Natural killer cell (primary cell): ENCODE measurements around the gene AP1G2. TPM values are rescaled to one million over a fixed set of nuclear protein-coding genes. Genes with fewer than 3 reads are reported as not detected.

Experiments used
- ATAC-seq, 3 donors: fragments of 150-1000 bp in 2 of 3; fragments of 200-7000 bp in 1 of 3; cut with Tn5 transposase; 1 replicate in 1 of 3; 2 replicates in 2 of 3; pipeline ENCODE4 v1.10.0; 2021; ENCODE audit warnings: mild to moderate bottlenecking in 2 of 3, moderate library complexity in 2 of 3
- DNase-seq, 2 donors: peaks; one replicate each; pipeline versions ENCODE4 v3.0.0 to v3.0.0-alpha.2; 2013 to 2021; ENCODE audit warnings: mixed read lengths in 1 of 2
- H3K27ac ChIP-seq: one replicate; pipeline ENCODE4 v1.5.1; 2013; ENCODE audit warnings: mild to moderate bottlenecking, low read length
- H3K27me3 ChIP-seq: one replicate; pipeline ENCODE4 v1.6.1; 2013; ENCODE audit warnings: low read length; ENCODE audit not compliant: control insufficient read depth, insufficient read depth
- H3K36me3 ChIP-seq: one replicate; pipeline ENCODE4 v1.6.1; 2013; ENCODE audit warnings: low read length; ENCODE audit not compliant: control insufficient read depth, insufficient read depth
- H3K4me1 ChIP-seq: one replicate; pipeline ENCODE4 v1.6.1; 2013; ENCODE audit warnings: low read length; ENCODE audit not compliant: control insufficient read depth, insufficient read depth
- H3K4me3 ChIP-seq: one replicate; pipeline ENCODE4 v1.5.1; 2013; ENCODE audit warnings: low read length
- H3K9me3 ChIP-seq: one replicate; pipeline ENCODE4 v1.6.1; 2013; ENCODE audit warnings: low read length; ENCODE audit not compliant: control insufficient read depth, insufficient read depth
- H3K27ac Mint-ChIP-seq, 2 donors: one replicate each; pipeline ENCODE4 v1.8.0; 2022; ENCODE audit warnings: mild to moderate bottlenecking in 2 of 2, mixed read lengths in 2 of 2, moderate library complexity in 1 of 2
- H3K27me3 Mint-ChIP-seq, 2 donors: one replicate each; pipeline ENCODE4 v1.8.0; 2022; ENCODE audit warnings: low read depth in 2 of 2, mixed read lengths in 2 of 2
- H3K36me3 Mint-ChIP-seq: one replicate; pipeline ENCODE4 v1.8.0; 2022; ENCODE audit warnings: mixed read lengths
- H3K4me1 Mint-ChIP-seq, 2 donors: one replicate each; pipeline ENCODE4 v1.8.0; 2022; ENCODE audit warnings: mixed read lengths in 2 of 2
- H3K4me3 Mint-ChIP-seq: one replicate; pipeline ENCODE4 v1.8.0; 2022; ENCODE audit warnings: mild to moderate bottlenecking, moderate library complexity, mixed read lengths
- H3K9me3 Mint-ChIP-seq, 2 donors: one replicate each; pipeline ENCODE4 v1.8.0; 2022; ENCODE audit warnings: mixed read lengths in 2 of 2
- WGBS: methylation state at CpG from one replicate; pipeline ENCODE4 v1.1.7; 2013; ENCODE audit warnings: missing lambda C conversion rate; ENCODE audit not compliant: insufficient coverage; 5-methylcytosine and 5-hydroxymethylcytosine counted together
- intact Hi-C: fragments of 100-400 bp; cut with micrococcal nuclease; formaldehyde crosslinking; loops from one replicate; pipeline ENCODE4 v1.14.2; 2022
- total RNA-seq, 4 donors: library from RNA; stranded (reverse); fragments of 120-200 nt in 1 of 4; gene quantifications; one replicate each; pipeline versions ENCODE4 v1.2.3 to v1.2.4, GENCODE V29; 2013 to 2022
- TF ChIP-seq, protein P1 (sequence below): fragments of 200-600 bp; IDR thresholded peaks from one replicate; pipeline ENCODE4 v1.8.0; 2022; ENCODE audit warnings: antibody characterized with exemption

AP1G2 gene
- total RNA-seq, 3 donors from 2014 or later (not counting 1 experiment from before 2014, with no cell fraction given): 219 to 296 (median 259) TPM

DNA sequence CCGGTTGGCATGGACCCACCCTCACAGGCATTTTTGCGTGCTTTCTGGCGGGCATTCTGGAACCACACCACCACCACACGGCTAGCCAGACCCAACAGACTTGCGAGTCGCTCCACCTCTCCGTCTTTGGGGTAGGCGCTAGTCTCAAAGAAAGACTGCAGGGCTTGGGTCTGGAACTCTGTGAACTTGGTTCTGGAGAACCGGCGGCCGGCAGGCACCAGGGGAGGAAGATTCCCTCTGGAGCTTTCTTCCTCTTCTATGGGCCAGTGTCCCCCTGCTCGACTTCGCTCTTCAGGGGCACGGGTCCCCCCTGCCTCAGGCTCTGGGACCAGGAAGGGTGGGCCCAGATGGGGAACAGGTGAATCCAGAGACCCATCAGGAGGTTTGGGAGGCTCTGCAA is 42.6 kb downstream of the AP1G2 start:
- Mint-ChIP-seq H3K27me3 (peaks cover 0 to 2% of the 10 kb centered on the region in 2 donors), H3K4me3 (no peak overlapping the region), H3K4me1 (no peaks in the 10 kb centered on the region), H3K27ac (no peak overlapping the region), H3K9me3 (no peaks in the 10 kb centered on the region), H3K36me3 (no peaks in the 10 kb centered on the region)
- Histone ChIP-seq H3K4me1 (no peaks in the 10 kb centered on the region), H3K9me3 (no peaks in the 10 kb centered on the region), H3K36me3 (no peaks in the 10 kb centered on the region), H3K4me3 (no peak overlapping the region), H3K27me3 (no peaks in the 10 kb centered on the region), H3K27ac (no peak overlapping the region)
- no peak for ATAC-seq
- WGBS: 93% methylated on average over 14 of the region's 14 CpGs
- intact Hi-C loops: no loop called here
- DNase-seq: no peak
- TF ChIP-seq, protein P1, sequence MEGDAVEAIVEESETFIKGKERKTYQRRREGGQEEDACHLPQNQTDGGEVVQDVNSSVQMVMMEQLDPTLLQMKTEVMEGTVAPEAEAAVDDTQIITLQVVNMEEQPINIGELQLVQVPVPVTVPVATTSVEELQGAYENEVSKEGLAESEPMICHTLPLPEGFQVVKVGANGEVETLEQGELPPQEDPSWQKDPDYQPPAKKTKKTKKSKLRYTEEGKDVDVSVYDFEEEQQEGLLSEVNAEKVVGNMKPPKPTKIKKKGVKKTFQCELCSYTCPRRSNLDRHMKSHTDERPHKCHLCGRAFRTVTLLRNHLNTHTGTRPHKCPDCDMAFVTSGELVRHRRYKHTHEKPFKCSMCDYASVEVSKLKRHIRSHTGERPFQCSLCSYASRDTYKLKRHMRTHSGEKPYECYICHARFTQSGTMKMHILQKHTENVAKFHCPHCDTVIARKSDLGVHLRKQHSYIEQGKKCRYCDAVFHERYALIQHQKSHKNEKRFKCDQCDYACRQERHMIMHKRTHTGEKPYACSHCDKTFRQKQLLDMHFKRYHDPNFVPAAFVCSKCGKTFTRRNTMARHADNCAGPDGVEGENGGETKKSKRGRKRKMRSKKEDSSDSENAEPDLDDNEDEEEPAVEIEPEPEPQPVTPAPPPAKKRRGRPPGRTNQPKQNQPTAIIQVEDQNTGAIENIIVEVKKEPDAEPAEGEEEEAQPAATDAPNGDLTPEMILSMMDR: no peak

DNA sequence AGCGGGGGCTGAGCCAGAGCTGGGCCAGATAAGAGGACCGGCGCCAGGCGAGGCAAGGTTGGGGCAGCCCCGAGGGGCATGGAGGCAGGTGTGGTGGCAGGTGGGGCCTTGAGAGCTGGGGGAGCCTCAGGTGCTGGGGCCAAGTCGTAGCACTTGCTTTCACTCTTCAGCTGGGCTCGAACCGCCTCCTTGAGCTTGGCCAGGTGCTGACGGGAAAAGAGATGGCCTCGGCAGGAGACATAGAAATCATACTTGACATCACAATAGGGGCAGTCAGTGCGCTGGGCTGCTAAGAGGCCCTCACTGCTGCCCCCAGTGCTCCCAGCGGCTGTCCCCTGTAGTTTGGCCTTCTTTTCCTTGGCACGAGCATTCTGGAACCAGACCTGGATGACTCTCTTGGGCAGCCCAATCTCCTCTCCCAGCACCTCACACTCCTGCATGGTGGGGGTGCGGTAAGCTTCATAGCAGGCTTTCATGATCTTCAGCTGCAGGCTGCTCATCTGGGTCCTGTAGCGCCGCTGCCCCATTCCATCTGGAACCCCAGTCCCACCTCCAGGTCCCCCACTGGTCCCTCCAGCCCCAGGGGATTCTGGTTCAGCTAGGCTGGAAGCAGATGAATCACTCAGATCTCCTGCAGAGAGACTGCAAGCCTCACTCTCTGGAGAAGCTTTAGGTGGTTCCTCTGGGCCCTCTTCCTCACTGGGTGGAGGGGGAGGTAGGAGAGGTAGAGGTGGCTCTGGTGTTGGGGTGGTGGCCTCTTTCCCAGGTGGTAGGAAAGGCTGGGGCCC is 44.2 kb downstream of the AP1G2 start:
- DNase-seq (no peak), ATAC-seq (no peak)
- Histone ChIP-seq H3K36me3 (no peaks in the 10 kb centered on the region), H3K4me3 (no peak overlapping the region), H3K27ac (no peak overlapping the region), H3K27me3 (no peaks in the 10 kb centered on the region), H3K4me1 (no peaks in the 10 kb centered on the region), H3K9me3 (no peaks in the 10 kb centered on the region)
- Mint-ChIP-seq H3K27me3 (no peaks in the 10 kb centered on the region), H3K9me3 (no peaks in the 10 kb centered on the region), H3K36me3 (no peaks in the 10 kb centered on the region), H3K4me1 (no peaks in the 10 kb centered on the region), H3K27ac (no peak overlapping the region), H3K4me3 (no peak overlapping the region)
- WGBS: 93% methylated on average over 16 of the region's 16 CpGs
- intact Hi-C loops: no loop called here
- TF ChIP-seq, protein P1: no peak

DNA sequence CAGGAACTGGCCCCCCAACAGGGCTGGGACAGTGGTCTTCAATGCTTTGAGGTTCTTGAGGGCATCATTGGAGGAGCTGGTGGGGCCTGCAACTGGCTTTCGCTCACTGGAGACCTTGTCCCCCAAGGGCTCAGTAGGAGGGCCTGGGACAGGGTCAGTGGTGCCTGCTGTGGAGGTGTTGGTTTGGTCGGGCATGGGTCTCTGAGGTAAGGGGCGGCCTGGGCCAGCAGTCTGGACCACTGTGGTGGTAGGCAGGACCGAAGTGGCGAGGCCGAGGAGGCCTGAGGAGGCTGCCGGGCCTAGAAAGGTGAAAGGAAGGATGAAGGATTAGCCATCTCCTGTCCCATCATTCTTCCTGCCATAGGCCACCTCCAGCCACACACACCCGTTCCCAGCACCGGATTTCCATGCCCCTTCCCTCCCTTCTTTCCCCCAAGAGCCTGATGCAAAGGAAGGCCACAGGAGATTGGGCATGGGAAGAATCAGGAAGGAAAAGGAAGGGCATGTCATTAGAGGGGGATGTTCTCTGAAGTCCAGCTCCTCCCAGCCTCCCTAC is 44.9 kb downstream of the AP1G2 start:
- no peak overlapping the region for H3K27ac Mint-ChIP-seq
- no peaks in the 10 kb centered on the region for H3K4me1 Mint-ChIP-seq
- H3K4me3 Mint-ChIP-seq: no peak overlapping the region
- no peaks in the 10 kb centered on the region for H3K27me3 Mint-ChIP-seq
- H3K27me3 ChIP-seq: no peaks in the 10 kb centered on the region
- intact Hi-C loops: no loop called here
- H3K36me3 Mint-ChIP-seq: no peaks in the 10 kb centered on the region
- no peaks in the 10 kb centered on the region for H3K9me3 Mint-ChIP-seq
- no peaks in the 10 kb centered on the region for H3K36me3 ChIP-seq
- H3K4me3 ChIP-seq: no peak overlapping the region
- no peak for DNase-seq
- H3K4me1 ChIP-seq: no peaks in the 10 kb centered on the region
- H3K9me3 ChIP-seq: no peaks in the 10 kb centered on the region
- ATAC-seq: no peak
- TF ChIP-seq, protein P1: no peak
- H3K27ac ChIP-seq: no peak overlapping the region
- WGBS: 93% methylated on average over 4 of the region's 9 CpGs
